ENCODE results near the gene EHMT1.
"Not testable (repeated sequence)": the region's sequence is repeated elsewhere in the genome, so short reads cannot be mapped to it uniquely, and the experiment has no call there.

Gene EHMT1

GRCh38 chr9:137880976-137881530, 262.2 kb downstream of the EHMT1 start:
- H3K4me3 ChIP-seq (ENCODE audit: low read depth, low read length) = no peak overlapping the region
- no peak for TF ChIP-seq CTCF (IDR thresholded peaks at IDR 0.05; ENCODE audit: low read depth, low read length)

GRCh38 chr9:137881591-137882505, 263.0 kb downstream of the EHMT1 start:
- no peak overlapping the region for H3K4me3 ChIP-seq (ENCODE audit: low read depth, low read length)
- TF ChIP-seq CTCF (IDR thresholded peaks at IDR 0.05; ENCODE audit: low read depth, low read length) = no peak

GRCh38 chr9:137882506-137882821, 263.7 kb downstream of the EHMT1 start:
- TF ChIP-seq CTCF (IDR thresholded peaks at IDR 0.05; ENCODE audit: low read depth, low read length) = no peak
- H3K4me3 ChIP-seq (ENCODE audit: low read depth, low read length) = no peak overlapping the region

DNA sequence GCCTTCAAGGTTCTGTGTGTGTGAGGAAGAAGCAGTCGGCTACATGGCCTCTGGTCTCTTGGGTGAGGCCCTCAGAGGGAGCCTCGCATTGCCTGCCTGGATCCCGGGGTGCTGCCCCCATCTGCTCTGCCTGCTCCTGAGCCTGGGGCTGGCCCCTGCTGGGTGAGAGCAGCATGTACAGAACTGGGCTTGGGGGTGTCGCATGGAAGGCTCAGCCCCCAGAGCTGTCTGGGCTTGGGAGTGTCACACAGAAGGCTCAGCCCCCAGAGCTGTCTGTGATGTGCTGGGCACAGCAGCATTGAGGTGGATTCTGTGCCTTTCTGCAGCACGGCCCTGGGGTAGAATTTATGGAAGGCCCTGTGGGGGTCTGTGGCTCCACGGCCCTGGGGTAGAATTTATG, 265.2 kb downstream of the EHMT1 start:
- H3K4me3 ChIP-seq (ENCODE audit: low read depth, low read length) = not testable (repeated sequence)

- H3K4me3 ChIP-seq (ENCODE audit: low read depth, low read length) = not testable (repeated sequence)
Observed at GRCh38 chr9:137884547-137884946, 265.7 kb downstream of the EHMT1 start.

- H3K4me3 ChIP-seq (ENCODE audit: low read depth, low read length) = not testable (repeated sequence)
Observed at GRCh38 chr9:137885121-137885520, 266.3 kb downstream of the EHMT1 start.
